HEK293 (cell line): ENCODE data around the gene DUS3L.
A peak's percentile ranks its signal among the peaks of the same experiment; 100 is the strongest.

Experiments
- CTCF ChIA-PET: fragments of 350-600 bp; formaldehyde crosslinking; extraction: SDS; loops from one replicate; lab custom pipeline; 2021; ENCODE audit warnings: antibody characterized with exemption; lab: Yijun Ruan, JAX
- POLR2A ChIA-PET: fragments of 300-600 bp; formaldehyde crosslinking; extraction: SDS; loops from one replicate; lab custom pipeline; 2020; ENCODE audit warnings: antibody characterized with exemption, inconsistent platforms; lab: Yijun Ruan, JAX
- H3K27ac ChIP-seq: fragments of 200-500 bp; sonication (Bioruptor generic); 2 replicates; pipeline ENCODE4 v1.5.1; 2014; ENCODE audit warnings: low read depth, low read length, control low read depth, inconsistent platforms; ENCODE audit errors: extremely low read depth
- H3K36me3 ChIP-seq, 2 experiments: fragments of 200-500 bp in 1 of 2; sonication (Bioruptor generic) in 1 of 2; 1 replicate in 1 of 2; 2 replicates in 1 of 2; pipeline ENCODE4 v1.5.1; 2014 to 2017; ENCODE audit warnings: inconsistent platforms in 2 of 2, low read length in 2 of 2; ENCODE audit not compliant: control insufficient read depth in 2 of 2, insufficient read depth in 1 of 2
- H3K4me1 ChIP-seq: fragments of 200-500 bp; sonication (Bioruptor generic); 2 replicates; pipeline ENCODE4 v1.5.1; 2014; ENCODE audit warnings: mild to moderate bottlenecking, low read length, inconsistent platforms; ENCODE audit not compliant: control insufficient read depth, insufficient read depth
- H3K4me3 ChIP-seq: 2 replicates; pipeline ENCODE4 v1.5.1; 2011; ENCODE audit warnings: low read depth, mild to moderate bottlenecking, control low read depth, low read length, moderate library complexity
- H3K9me3 ChIP-seq: fragments of 200-500 bp; sonication (Bioruptor generic); 2 replicates; pipeline ENCODE4 v1.5.1; 2014; ENCODE audit warnings: low read depth, low read length, inconsistent platforms; ENCODE audit not compliant: control insufficient read depth, insufficient read depth
- BCL11B ChIP-seq: fragments of 450-650 bp; formaldehyde crosslinking; IDR thresholded peaks from 2 replicates; pipeline ENCODE4 v1.5.1; 2016; ENCODE audit warnings: low read depth, missing biosample characterization, missing genetic modification characterization
- HOXA7 ChIP-seq: sonication (generic); formaldehyde crosslinking; IDR thresholded peaks from 2 replicates; pipeline ENCODE4 v1.8.1; 2022; ENCODE audit warnings: missing genetic modification reagents, borderline replicate concordance
- KLF10 ChIP-seq: fragments of 450-650 bp; IDR thresholded peaks from 2 replicates; pipeline ENCODE4 v1.5.1; 2018; ENCODE audit warnings: missing biosample characterization, mild to moderate bottlenecking, missing genetic modification characterization
- OVOL3 ChIP-seq: fragments of 450-650 bp; formaldehyde crosslinking; IDR thresholded peaks from 2 replicates; pipeline ENCODE4 v1.5.1; 2016; ENCODE audit warnings: missing biosample characterization, missing genetic modification characterization
- REPIN1 ChIP-seq: fragments of 450-650 bp; formaldehyde crosslinking; IDR thresholded peaks from 2 replicates; pipeline ENCODE4 v1.5.1; 2017; ENCODE audit warnings: missing biosample characterization, missing genetic modification characterization, low read depth
- SP7 ChIP-seq: fragments of 450-650 bp; formaldehyde crosslinking; IDR thresholded peaks from 2 replicates; pipeline ENCODE4 v1.5.1; 2016; ENCODE audit warnings: missing biosample characterization, missing genetic modification characterization
- TRIM28 ChIP-seq: IDR thresholded peaks from 2 replicates; pipeline ENCODE4 v1.6.1; 2011; ENCODE audit warnings: low read length, control low read depth, borderline replicate concordance
- ZBTB20 ChIP-seq: fragments of 450-650 bp; formaldehyde crosslinking; IDR thresholded peaks from 2 replicates; pipeline ENCODE4 v1.5.1; 2016; ENCODE audit warnings: missing biosample characterization, missing genetic modification characterization
- ZBTB7A ChIP-seq: fragments of 450-650 bp; formaldehyde crosslinking; IDR thresholded peaks from 2 replicates; pipeline ENCODE4 v1.5.1; 2016; ENCODE audit warnings: low read depth, missing biosample characterization, missing genetic modification characterization
- ZFP37 ChIP-seq: fragments of 450-650 bp; formaldehyde crosslinking; IDR thresholded peaks from 2 replicates; pipeline ENCODE4 v1.5.1; 2016; ENCODE audit warnings: missing biosample characterization, missing genetic modification characterization
- ZIC2 ChIP-seq: fragments of 450-650 bp; formaldehyde crosslinking; IDR thresholded peaks from 2 replicates; pipeline ENCODE4 v1.5.1; 2016; ENCODE audit warnings: missing biosample characterization, missing genetic modification characterization
- ZNF335 ChIP-seq: fragments of 450-650 bp; formaldehyde crosslinking; conservative IDR thresholded peaks from 2 replicates; pipeline ENCODE4 v1.5.1; 2016; ENCODE audit warnings: missing biosample characterization, missing genetic modification characterization
- ZNF391 ChIP-seq: fragments of 450-650 bp; formaldehyde crosslinking; IDR thresholded peaks from 2 replicates; pipeline ENCODE4 v1.5.1; 2016; ENCODE audit warnings: low read depth, missing biosample characterization, missing genetic modification characterization, borderline replicate concordance
- ZNF561 ChIP-seq: fragments of 450-650 bp; IDR thresholded peaks from 2 replicates; pipeline ENCODE4 v1.5.1; 2018; ENCODE audit warnings: missing biosample characterization, missing genetic modification characterization, borderline replicate concordance
- ZNF571 ChIP-seq: fragments of 450-650 bp; formaldehyde crosslinking; IDR thresholded peaks from 2 replicates; pipeline ENCODE4 v1.5.0; 2017; ENCODE audit warnings: missing biosample characterization, missing genetic modification characterization
- ZNF596 ChIP-seq: fragments of 450-650 bp; IDR thresholded peaks from 2 replicates; pipeline ENCODE4 v1.5.0; 2018; ENCODE audit warnings: missing biosample characterization, mild to moderate bottlenecking, missing genetic modification characterization, moderate library complexity
- ZNF623 ChIP-seq: fragments of 450-650 bp; formaldehyde crosslinking; IDR thresholded peaks from 2 replicates; pipeline ENCODE4 v1.5.1; 2016; ENCODE audit warnings: missing biosample characterization, missing genetic modification characterization
- ZNF626 ChIP-seq: fragments of 450-650 bp; sonication (Bioruptor Pico); formaldehyde crosslinking; IDR thresholded peaks from 2 replicates; pipeline ENCODE4 v1.5.1; 2018; ENCODE audit warnings: missing biosample characterization, missing genetic modification characterization, inconsistent platforms
- ZNF629 ChIP-seq: fragments of 450-650 bp; formaldehyde crosslinking; IDR thresholded peaks from 2 replicates; pipeline ENCODE4 v1.5.1; 2017; ENCODE audit warnings: missing biosample characterization, missing genetic modification characterization
- ZNF76 ChIP-seq: fragments of 450-650 bp; formaldehyde crosslinking; IDR thresholded peaks from 2 replicates; pipeline ENCODE4; 2016; ENCODE audit warnings: low read depth, missing biosample characterization, missing genetic modification characterization, borderline replicate concordance
- ZNF768 ChIP-seq: fragments of 450-650 bp; formaldehyde crosslinking; IDR thresholded peaks from 2 replicates; pipeline ENCODE4 v1.5.1; 2018; ENCODE audit warnings: missing biosample characterization, mild to moderate bottlenecking, missing genetic modification characterization
- ZNF777 ChIP-seq: fragments of 450-650 bp; formaldehyde crosslinking; IDR thresholded peaks from 2 replicates; pipeline ENCODE4 v1.5.1; 2017; ENCODE audit warnings: missing biosample characterization, missing genetic modification characterization, borderline replicate concordance
- ZSCAN16 ChIP-seq: fragments of 450-650 bp; formaldehyde crosslinking; IDR thresholded peaks from 2 replicates; pipeline ENCODE4 v1.5.1; 2016; ENCODE audit warnings: missing biosample characterization, missing genetic modification characterization
- ZSCAN23 ChIP-seq: fragments of 450-650 bp; formaldehyde crosslinking; IDR thresholded peaks from 2 replicates; pipeline ENCODE4 v1.5.1; 2016; ENCODE audit warnings: missing biosample characterization, missing genetic modification characterization
- TF ChIP-seq, protein P1 (sequence below): fragments of 450-650 bp; formaldehyde crosslinking; IDR thresholded peaks from 2 replicates; pipeline ENCODE4 v1.5.1; 2017; ENCODE audit warnings: missing biosample characterization, missing genetic modification characterization
- TF ChIP-seq, protein P2 (sequence below): fragments of 450-650 bp; formaldehyde crosslinking; IDR thresholded peaks from 2 replicates; pipeline ENCODE4 v1.5.1; 2016; ENCODE audit warnings: missing biosample characterization, missing genetic modification characterization
- TF ChIP-seq, protein P3 (sequence below): fragments of 450-650 bp; formaldehyde crosslinking; IDR thresholded peaks from 2 replicates; pipeline ENCODE4 v1.5.1; 2016; ENCODE audit warnings: missing biosample characterization, missing genetic modification characterization

Gene DUS3L, protein sequence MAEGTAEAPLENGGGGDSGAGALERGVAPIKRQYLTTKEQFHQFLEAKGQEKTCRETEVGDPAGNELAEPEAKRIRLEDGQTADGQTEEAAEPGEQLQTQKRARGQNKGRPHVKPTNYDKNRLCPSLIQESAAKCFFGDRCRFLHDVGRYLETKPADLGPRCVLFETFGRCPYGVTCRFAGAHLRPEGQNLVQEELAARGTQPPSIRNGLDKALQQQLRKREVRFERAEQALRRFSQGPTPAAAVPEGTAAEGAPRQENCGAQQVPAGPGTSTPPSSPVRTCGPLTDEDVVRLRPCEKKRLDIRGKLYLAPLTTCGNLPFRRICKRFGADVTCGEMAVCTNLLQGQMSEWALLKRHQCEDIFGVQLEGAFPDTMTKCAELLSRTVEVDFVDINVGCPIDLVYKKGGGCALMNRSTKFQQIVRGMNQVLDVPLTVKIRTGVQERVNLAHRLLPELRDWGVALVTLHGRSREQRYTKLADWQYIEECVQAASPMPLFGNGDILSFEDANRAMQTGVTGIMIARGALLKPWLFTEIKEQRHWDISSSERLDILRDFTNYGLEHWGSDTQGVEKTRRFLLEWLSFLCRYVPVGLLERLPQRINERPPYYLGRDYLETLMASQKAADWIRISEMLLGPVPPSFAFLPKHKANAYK

DNA sequence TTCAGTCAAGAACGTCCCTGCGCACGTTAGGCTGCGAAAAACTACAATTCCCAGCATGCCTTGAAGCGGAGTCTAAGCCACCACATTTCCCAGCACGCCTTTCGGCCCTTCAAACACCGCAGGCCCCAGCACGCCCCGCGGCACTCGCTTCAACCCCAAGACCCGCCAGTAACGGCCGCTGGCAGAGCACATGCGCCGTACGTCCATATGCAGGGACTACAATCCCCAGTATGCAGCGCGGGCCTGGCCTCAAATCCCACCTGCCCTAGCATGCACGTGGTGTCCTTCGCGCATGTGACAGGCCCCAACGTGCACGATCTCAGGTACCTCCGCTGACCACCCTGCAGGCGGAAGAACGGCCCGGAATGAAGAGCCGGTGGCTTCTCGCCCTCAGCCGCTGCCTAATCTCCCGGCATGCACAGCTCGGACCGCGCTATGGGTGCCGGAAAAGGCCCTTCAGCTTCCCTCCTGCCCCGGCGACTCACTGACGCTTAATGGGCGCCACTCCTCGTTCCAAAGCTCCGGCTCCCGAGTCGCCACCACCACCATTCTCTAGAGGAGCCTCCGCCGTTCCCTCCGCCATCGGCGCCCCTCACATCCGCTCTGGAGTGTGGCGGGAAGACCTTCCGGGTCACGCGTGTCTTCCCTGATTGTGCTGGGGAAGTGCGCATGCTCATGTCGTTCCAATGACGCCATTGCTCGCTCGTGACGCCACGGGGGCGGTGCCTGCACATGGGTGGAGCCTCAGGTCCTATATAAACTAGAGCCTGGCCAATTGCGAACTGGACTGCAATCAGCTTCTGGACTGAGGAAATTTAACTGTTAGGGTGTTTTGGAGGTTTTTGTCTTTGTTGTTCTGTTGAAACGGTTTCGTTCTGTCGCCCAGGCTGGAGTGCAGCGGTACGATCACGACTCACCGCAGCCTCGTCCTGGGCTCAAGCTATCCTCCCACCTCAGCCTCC is at the start of gene DUS3L:
Gene DUS3L, minus strand, starts transcription at position 605 of the 962 bp plus-strand sequence. Its CDS starts 22 bp downstream, at position 583.
- Histone ChIP-seq H3K36me3 (peaks cover 8 to 44% of the 10 kb centered on the region in 2 experiments; a peak in 2 of 3 replicates), H3K4me1 (no peaks in the 10 kb centered on the region), H3K9me3 (no peaks in the 10 kb centered on the region), H3K4me3 (peak within 1 kb of the TSS; percentile 71), H3K27ac (peak within 1 kb of the TSS; percentile 82)
- CTCF ChIA-PET: interaction anchor here (0.6 to 2.8 kb wide), 6 partner anchors 13 to 917 kb away, joined by 3 to 24 read pairs (median 4); partner anchors contain the start of gene NRTN
- POLR2A ChIA-PET: interaction anchor here (1.2 to 2.1 kb wide), 6 partner anchors 8 to 113 kb away, joined by 3 to 18 read pairs (median 7); partner anchors contain the start of genes CATSPERD, LONP1 and NDUFA11
- TF ChIP-seq ZNF777 (tag by site-specific recombination) (no peak), TRIM28 (peak; percentile 32; the same call in 1 of the 2 replicates), ZNF626 (tag by site-specific recombination) (no peak), ZNF571 (tag by site-specific recombination) (no peak), ZSCAN16 (tag by site-specific recombination) (no peak), ZNF629 (tag by site-specific recombination) (peak; percentile 100), ZNF391 (tag by site-specific recombination) (peak; percentile 67; the same call in 1 of the 2 replicates), ZNF596 (tag by site-specific recombination) (no peak), ZNF561 (tag by site-specific recombination) (peak; percentile 45; the same call in 1 of the 2 replicates), HOXA7 (CRISPR knock-in tag) (no peak), KLF10 (tag by site-specific recombination) (no peak; the same call in 1 of the 2 replicates), REPIN1 (tag by site-specific recombination) (no peak), ZIC2 (tag by site-specific recombination) (peak; percentile 32; the same call in 1 of the 2 replicates), BCL11B (0 out of 2 replicates have a peak, but pooled peaks have one; percentile 56), ZNF76 (tag by site-specific recombination) (peak; percentile 100), ZBTB20 (tag by site-specific recombination) (peak; percentile 38; the same call in 1 of the 2 replicates), ZNF768 (tag by site-specific recombination) (no peak; the same call in 1 of the 2 replicates), ZBTB7A (tag by site-specific recombination) (peak; percentile 92), ZNF335 (tag by site-specific recombination) (peak; percentile 100), SP7 (tag by site-specific recombination) (peak; percentile 91), ZFP37 (tag by site-specific recombination) (no peak; the same call in none of the 2 replicates), OVOL3 (tag by site-specific recombination) (peak; percentile 82), ZNF623 (tag by site-specific recombination) (peak; percentile 32; the same call in 1 of the 2 replicates), ZSCAN23 (peak; percentile 73)
- TF ChIP-seq, protein P1, sequence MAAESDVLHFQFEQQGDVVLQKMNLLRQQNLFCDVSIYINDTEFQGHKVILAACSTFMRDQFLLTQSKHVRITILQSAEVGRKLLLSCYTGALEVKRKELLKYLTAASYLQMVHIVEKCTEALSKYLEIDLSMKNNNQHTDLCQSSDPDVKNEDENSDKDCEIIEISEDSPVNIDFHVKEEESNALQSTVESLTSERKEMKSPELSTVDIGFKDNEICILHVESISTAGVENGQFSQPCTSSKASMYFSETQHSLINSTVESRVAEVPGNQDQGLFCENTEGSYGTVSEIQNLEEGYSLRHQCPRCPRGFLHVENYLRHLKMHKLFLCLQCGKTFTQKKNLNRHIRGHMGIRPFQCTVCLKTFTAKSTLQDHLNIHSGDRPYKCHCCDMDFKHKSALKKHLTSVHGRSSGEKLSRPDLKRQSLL (tag by site-specific recombination): peak; percentile 40; the same call in 1 of the 2 replicates
- TF ChIP-seq, protein P2, sequence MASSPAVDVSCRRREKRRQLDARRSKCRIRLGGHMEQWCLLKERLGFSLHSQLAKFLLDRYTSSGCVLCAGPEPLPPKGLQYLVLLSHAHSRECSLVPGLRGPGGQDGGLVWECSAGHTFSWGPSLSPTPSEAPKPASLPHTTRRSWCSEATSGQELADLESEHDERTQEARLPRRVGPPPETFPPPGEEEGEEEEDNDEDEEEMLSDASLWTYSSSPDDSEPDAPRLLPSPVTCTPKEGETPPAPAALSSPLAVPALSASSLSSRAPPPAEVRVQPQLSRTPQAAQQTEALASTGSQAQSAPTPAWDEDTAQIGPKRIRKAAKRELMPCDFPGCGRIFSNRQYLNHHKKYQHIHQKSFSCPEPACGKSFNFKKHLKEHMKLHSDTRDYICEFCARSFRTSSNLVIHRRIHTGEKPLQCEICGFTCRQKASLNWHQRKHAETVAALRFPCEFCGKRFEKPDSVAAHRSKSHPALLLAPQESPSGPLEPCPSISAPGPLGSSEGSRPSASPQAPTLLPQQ (tag by site-specific recombination): peak; percentile 85
- TF ChIP-seq, protein P3, sequence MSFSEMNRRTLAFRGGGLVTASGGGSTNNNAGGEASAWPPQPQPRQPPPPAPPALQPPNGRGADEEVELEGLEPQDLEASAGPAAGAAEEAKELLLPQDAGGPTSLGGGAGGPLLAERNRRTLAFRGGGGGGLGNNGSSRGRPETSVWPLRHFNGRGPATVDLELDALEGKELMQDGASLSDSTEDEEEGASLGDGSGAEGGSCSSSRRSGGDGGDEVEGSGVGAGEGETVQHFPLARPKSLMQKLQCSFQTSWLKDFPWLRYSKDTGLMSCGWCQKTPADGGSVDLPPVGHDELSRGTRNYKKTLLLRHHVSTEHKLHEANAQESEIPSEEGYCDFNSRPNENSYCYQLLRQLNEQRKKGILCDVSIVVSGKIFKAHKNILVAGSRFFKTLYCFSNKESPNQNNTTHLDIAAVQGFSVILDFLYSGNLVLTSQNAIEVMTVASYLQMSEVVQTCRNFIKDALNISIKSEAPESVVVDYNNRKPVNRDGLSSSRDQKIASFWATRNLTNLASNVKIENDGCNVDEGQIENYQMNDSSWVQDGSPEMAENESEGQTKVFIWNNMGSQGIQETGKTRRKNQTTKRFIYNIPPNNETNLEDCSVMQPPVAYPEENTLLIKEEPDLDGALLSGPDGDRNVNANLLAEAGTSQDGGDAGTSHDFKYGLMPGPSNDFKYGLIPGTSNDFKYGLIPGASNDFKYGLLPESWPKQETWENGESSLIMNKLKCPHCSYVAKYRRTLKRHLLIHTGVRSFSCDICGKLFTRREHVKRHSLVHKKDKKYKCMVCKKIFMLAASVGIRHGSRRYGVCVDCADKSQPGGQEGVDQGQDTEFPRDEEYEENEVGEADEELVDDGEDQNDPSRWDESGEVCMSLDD (tag by site-specific recombination): peak; percentile 73; the same call in 1 of the 2 replicates
